GM23338 (cell line): ENCODE data around the gene PSMB5. TPM values are rescaled to one million over a fixed set of nuclear protein-coding genes. Genes with fewer than 3 reads are reported as not detected.

Source experiments
- ATAC-seq: fragments of 200-7000 bp; cut with Tn5 transposase; 3 replicates; pipeline ENCODE4 v1.9.1; 2020
- DNase-seq: peaks from one replicate; pipeline ENCODE4 v3.0.0-alpha.2; 2015; ENCODE audit warnings: low spot score
- H2AFZ ChIP-seq: fragments of 200-600 bp; sonication (generic); 2 replicates; pipeline ENCODE4 v1.8.0; 2016; ENCODE audit warnings: antibody characterized with exemption, mild to moderate bottlenecking, moderate library complexity
- H3F3A ChIP-seq: fragments of 200-600 bp; sonication (generic); replicated peaks from 2 replicates; pipeline ENCODE4 v1.8.0; 2017; ENCODE audit warnings: antibody characterized with exemption, mixed run types, low read depth
- H3K27ac ChIP-seq: fragments of 200-600 bp; sonication (generic); 2 replicates; pipeline ENCODE4 v1.6.1; 2016; ENCODE audit warnings: low read depth
- H3K27me3 ChIP-seq: fragments of 200-600 bp; sonication (generic); 2 replicates; pipeline ENCODE4 v1.8.0; 2016; ENCODE audit warnings: mild to moderate bottlenecking, mixed run types, moderate library complexity; ENCODE audit not compliant: insufficient read depth
- H3K36me3 ChIP-seq: fragments of 200-600 bp; sonication (generic); 2 replicates; pipeline ENCODE4 v1.8.0; 2016; ENCODE audit warnings: mild to moderate bottlenecking; ENCODE audit not compliant: insufficient read depth
- H3K4me1 ChIP-seq: fragments of 200-600 bp; sonication (generic); 2 replicates; pipeline ENCODE4 v1.8.0; 2016; ENCODE audit warnings: mild to moderate bottlenecking, moderate library complexity; ENCODE audit not compliant: insufficient read depth
- H3K4me2 ChIP-seq: fragments of 200-600 bp; sonication (generic); 2 replicates; pipeline ENCODE4 v1.7.1; 2017; ENCODE audit warnings: mixed run types
- H3K4me3 ChIP-seq: fragments of 200-600 bp; sonication (generic); 2 replicates; pipeline ENCODE4 v1.6.1; 2016; ENCODE audit warnings: mixed run types
- H3K79me2 ChIP-seq: fragments of 200-600 bp; sonication (generic); replicated peaks from 2 replicates; pipeline ENCODE4 v1.8.0; 2017; ENCODE audit warnings: mild to moderate bottlenecking; ENCODE audit not compliant: insufficient read depth
- H3K9me2 ChIP-seq: fragments of 200-600 bp; sonication (generic); 2 replicates; pipeline ENCODE4 v1.8.0; 2017; ENCODE audit not compliant: insufficient read depth
- H4K20me1 ChIP-seq: fragments of 200-600 bp; sonication (generic); replicated peaks from 2 replicates; pipeline ENCODE4 v1.8.0; 2017; ENCODE audit warnings: mild to moderate bottlenecking; ENCODE audit not compliant: insufficient read depth
- H3K27ac Mint-ChIP-seq: 2 replicates; pipeline ENCODE4 v1.8.0; 2020; ENCODE audit warnings: inconsistent platforms, mild to moderate bottlenecking, moderate library complexity, mixed read lengths
- H3K27me3 Mint-ChIP-seq: 3 replicates; pipeline ENCODE4 v1.8.0; 2022; ENCODE audit warnings: low read depth, mild to moderate bottlenecking, moderate library complexity, mixed read lengths, inconsistent platforms; ENCODE audit not compliant: insufficient read depth, poor library complexity
- H3K36me3 Mint-ChIP-seq: 3 replicates; pipeline ENCODE4 v1.8.0; 2021; ENCODE audit warnings: low read depth, mild to moderate bottlenecking, inconsistent platforms, moderate library complexity, mixed read lengths
- H3K4me1 Mint-ChIP-seq: 3 replicates; pipeline ENCODE4 v1.8.0; 2020; ENCODE audit warnings: mild to moderate bottlenecking, inconsistent platforms, mixed read lengths
- H3K4me3 Mint-ChIP-seq: 3 replicates; pipeline ENCODE4 v1.8.0; 2021; ENCODE audit warnings: moderate library complexity, mild to moderate bottlenecking, inconsistent platforms, mixed read lengths
- H3K9me3 Mint-ChIP-seq: 3 replicates; pipeline ENCODE4 v1.8.0; 2020; ENCODE audit warnings: moderate library complexity, mild to moderate bottlenecking, inconsistent platforms, mixed read lengths
- CREB1 ChIP-seq: fragments of 250-450 bp; sonication (Bioruptor Pico); IDR thresholded peaks from 2 replicates; pipeline ENCODE4 v1.5.0; 2020; ENCODE audit warnings: low read depth, mild to moderate bottlenecking, moderate library complexity
- EZH2 ChIP-seq: fragments of 200-600 bp; sonication (generic); IDR thresholded peaks from one replicate; pipeline ENCODE4 v1.8.0; 2017; ENCODE audit warnings: antibody characterized with exemption, mild to moderate bottlenecking, low read depth; ENCODE audit not compliant: unreplicated experiment
- EZH2phosphoT487 ChIP-seq: fragments of 200-600 bp; sonication (generic); IDR thresholded peaks from one replicate; pipeline ENCODE4 v1.8.1; 2018; ENCODE audit warnings: antibody characterized with exemption; ENCODE audit not compliant: unreplicated experiment
- JUNB ChIP-seq: IDR thresholded peaks from one replicate; pipeline ENCODE4 v1.6.1; 2016; ENCODE audit warnings: antibody characterized with exemption; ENCODE audit not compliant: unreplicated experiment
- NANOG ChIP-seq: IDR thresholded peaks from 2 replicates; pipeline ENCODE4 v1.6.1; 2016; ENCODE audit warnings: antibody characterized with exemption, borderline replicate concordance
- POLR2AphosphoS5 ChIP-seq: IDR thresholded peaks from 2 replicates; pipeline ENCODE4 v1.6.1; 2016; ENCODE audit warnings: antibody characterized with exemption, low read depth
- STAT1 ChIP-seq: IDR thresholded peaks from one replicate; pipeline ENCODE4 v1.6.1; 2016; ENCODE audit warnings: antibody characterized with exemption; ENCODE audit not compliant: unreplicated experiment
- ZNF114 ChIP-seq: fragments of 250-450 bp; sonication (Bioruptor Pico); IDR thresholded peaks from 2 replicates; pipeline ENCODE4 v1.5.0; 2020; ENCODE audit warnings: mild to moderate bottlenecking, moderate library complexity
- ZNF331 ChIP-seq: fragments of 250-450 bp; sonication (Bioruptor Pico); IDR thresholded peaks from 2 replicates; pipeline ENCODE4 v1.5.0; 2020; ENCODE audit warnings: low read depth, mild to moderate bottlenecking, moderate library complexity
- polyA plus RNA-seq: library from polyadenylated mRNA; unstranded; fragments of >200 nt; fragmentation: Nextera tagmentation; extraction: Ambion mirVana; gene quantifications from 2 replicates; pipeline ENCODE4 v1.2.1, GENCODE V29; 2016
- total RNA-seq: library from RNA; depleted of rRNA; stranded (reverse); fragments of >200 nt; shearing (Covaris generic); gene quantifications from 2 replicates; pipeline ENCODE4 v1.2.3, GENCODE V29; 2014
- TF ChIP-seq, protein P1 (sequence below): IDR thresholded peaks from 2 replicates; pipeline ENCODE4 v1.6.1; 2016; ENCODE audit warnings: antibody characterized with exemption
- TF ChIP-seq, protein P2 (sequence below), 2 experiments: fragments of 200-600 bp in 1 of 2; sonication (generic) in 1 of 2; conservative IDR thresholded peaks; 2 replicates each; pipeline versions ENCODE4 v1.5.1 to v1.6.1; 2016 to 2017; ENCODE audit warnings: antibody characterized with exemption in 2 of 2, low read depth in 2 of 2, mild to moderate bottlenecking in 2 of 2, moderate library complexity in 1 of 2

The PSMB5 gene
- total and polyA plus RNA-seq, 2 experiments from 2014 or later = 265 to 341 TPM

DNA sequence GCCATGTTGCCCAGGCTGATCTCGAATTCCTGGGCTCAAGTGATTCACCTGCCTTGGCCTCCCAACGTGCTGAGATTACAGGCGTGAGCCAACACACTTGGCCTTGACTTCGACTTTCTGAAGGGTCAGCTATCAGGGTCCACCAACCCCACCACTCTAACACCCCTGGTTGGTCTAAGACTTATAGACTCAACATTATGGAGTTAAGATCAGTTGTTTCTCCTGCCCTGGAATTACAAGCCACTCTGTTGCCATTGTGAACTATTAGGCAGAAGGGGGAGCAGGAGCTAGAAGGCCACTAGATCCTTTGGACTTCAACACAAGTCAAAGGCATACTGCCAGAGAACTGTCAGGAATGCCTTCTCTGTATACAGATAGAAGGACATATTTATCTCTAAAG lies 5.4 kb upstream of the PSMB5 start (continued):
- TF ChIP-seq CREB1 (CRISPR knock-in tag) (no peak), POLR2AphosphoS5 (no peak), ZNF331 (CRISPR knock-in tag) (no peak), STAT1 (no peak), JUNB (no peak), NANOG (no peak)
- TF ChIP-seq, protein P1, sequence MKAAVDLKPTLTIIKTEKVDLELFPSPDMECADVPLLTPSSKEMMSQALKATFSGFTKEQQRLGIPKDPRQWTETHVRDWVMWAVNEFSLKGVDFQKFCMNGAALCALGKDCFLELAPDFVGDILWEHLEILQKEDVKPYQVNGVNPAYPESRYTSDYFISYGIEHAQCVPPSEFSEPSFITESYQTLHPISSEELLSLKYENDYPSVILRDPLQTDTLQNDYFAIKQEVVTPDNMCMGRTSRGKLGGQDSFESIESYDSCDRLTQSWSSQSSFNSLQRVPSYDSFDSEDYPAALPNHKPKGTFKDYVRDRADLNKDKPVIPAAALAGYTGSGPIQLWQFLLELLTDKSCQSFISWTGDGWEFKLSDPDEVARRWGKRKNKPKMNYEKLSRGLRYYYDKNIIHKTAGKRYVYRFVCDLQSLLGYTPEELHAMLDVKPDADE = no peak
- TF ChIP-seq, protein P2, sequence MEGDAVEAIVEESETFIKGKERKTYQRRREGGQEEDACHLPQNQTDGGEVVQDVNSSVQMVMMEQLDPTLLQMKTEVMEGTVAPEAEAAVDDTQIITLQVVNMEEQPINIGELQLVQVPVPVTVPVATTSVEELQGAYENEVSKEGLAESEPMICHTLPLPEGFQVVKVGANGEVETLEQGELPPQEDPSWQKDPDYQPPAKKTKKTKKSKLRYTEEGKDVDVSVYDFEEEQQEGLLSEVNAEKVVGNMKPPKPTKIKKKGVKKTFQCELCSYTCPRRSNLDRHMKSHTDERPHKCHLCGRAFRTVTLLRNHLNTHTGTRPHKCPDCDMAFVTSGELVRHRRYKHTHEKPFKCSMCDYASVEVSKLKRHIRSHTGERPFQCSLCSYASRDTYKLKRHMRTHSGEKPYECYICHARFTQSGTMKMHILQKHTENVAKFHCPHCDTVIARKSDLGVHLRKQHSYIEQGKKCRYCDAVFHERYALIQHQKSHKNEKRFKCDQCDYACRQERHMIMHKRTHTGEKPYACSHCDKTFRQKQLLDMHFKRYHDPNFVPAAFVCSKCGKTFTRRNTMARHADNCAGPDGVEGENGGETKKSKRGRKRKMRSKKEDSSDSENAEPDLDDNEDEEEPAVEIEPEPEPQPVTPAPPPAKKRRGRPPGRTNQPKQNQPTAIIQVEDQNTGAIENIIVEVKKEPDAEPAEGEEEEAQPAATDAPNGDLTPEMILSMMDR (conservative IDR thresholded peaks at IDR 0.05; ENCODE audit: low read depth in 2 of 2) = no peak

DNA sequence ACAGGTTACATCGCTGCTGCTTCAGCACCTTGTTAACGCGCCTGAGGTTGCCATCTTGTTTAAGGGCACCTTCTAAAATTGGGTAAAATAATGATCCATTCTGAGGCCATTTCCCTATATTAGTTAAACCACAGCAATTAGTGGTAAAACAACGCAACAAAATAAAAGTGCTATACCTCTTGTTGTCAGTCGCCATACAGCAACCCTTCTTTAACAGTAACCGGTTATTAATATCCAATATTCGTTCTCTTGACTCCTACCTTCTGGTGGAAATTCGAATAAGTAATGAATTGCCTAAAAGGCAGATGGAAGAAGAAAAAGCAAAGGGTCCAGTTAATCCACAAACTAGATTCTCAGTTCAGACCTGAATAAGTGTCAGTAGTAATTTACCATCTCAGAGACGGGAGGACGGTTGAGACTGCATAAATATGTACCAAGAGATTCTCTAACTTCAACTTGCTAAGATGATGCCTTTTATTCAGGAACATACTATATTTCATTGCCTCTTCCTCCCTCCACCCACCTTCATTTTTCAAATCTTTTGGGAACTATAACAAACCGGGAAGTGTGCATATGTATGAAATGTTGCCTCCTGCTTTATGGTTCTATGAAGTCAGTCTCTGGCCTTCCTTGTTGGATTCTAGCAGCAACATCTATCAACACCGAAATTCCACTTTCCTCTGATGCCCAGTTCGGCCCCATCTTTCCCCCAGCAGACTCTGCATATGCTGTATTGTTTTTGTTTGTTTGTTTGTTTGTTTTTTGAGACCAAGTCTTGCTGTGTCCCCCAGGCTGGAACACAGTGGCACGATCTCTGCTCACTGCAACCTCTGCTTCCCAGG lies 824 bp upstream of the PSMB5 start:
- Histone ChIP-seq H3K4me3 (peak overlapping the region; percentile 75; the same call in 1 of the 2 replicates), H3F3A (peaks cover 4% of the 10 kb centered on the region; the same call in 1 of the 2 replicates), H3K4me1 (peaks cover 10% of the 10 kb centered on the region), H3K36me3 (peaks cover 27% of the 10 kb centered on the region), H3K27me3 (no peaks in the 10 kb centered on the region), H3K4me2 (no peak overlapping the region; the same call in 1 of the 2 replicates), H3K27ac (peak overlapping the region; percentile 60), H2AFZ (peak overlapping the region; percentile 7), H4K20me1 (no peaks in the 10 kb centered on the region), H3K9me2 (0 out of 2 replicates have a peak, but pooled peaks cover 4% of the 10 kb centered on the region), H3K79me2 (peaks cover 39% of the 10 kb centered on the region)
- no peak for DNase-seq
- no peak for TF ChIP-seq ZNF331 (CRISPR knock-in tag)
- Mint-ChIP-seq H3K4me1 (peaks cover 17% of the 10 kb centered on the region), H3K4me3 (peak overlapping the region; percentile 95), H3K9me3 (no peaks in the 10 kb centered on the region), H3K36me3 (peaks cover 38% of the 10 kb centered on the region), H3K27ac (peak overlapping the region; percentile 100), H3K27me3 (no peaks in the 10 kb centered on the region)
- no peak for ATAC-seq

DNA sequence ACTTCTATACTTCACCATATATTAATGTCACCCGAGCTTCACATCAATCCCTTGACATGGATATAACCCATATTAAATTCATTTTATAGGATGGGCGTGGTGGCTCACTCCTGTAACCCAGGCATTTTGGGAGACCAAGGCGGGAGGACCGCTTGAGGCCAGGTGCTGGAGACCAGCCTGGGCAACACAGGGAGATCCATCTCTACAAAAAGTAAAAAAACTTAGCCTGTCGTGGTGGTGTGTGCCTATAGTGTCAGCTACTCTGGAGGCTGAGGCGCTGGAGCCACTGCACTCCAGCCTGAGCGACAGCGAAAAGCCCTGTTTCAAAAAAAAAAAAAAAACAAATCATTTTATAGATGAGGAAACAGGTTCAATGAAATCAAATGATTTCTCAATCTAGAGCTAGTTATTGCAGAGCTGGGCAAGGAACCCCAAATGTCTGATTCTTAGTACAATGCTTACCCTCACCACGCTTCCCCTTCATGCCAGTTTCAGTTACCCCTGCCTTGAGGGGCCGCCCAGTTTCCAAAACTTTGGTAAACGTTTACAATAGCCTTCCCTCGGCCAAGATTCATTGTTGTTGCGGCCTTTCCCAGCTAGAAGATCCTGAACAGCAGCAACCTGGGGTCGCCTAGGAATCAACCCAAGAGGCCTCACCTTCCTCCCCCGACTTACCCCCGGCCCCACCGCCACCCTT lies 751 bp downstream of the PSMB5 start:
- Histone ChIP-seq H3K27ac (peak overlapping the region; percentile 86), H3K9me2 (0 out of 2 replicates have a peak, but pooled peaks cover 4% of the 10 kb centered on the region), H3K4me2 (peak overlapping the region; percentile 27), H2AFZ (no peak overlapping the region), H4K20me1 (no peaks in the 10 kb centered on the region), H3F3A (peaks cover 12% of the 10 kb centered on the region), H3K36me3 (peaks cover 36% of the 10 kb centered on the region), H3K4me1 (peaks cover 10% of the 10 kb centered on the region), H3K27me3 (no peaks in the 10 kb centered on the region), H3K79me2 (peaks cover 46% of the 10 kb centered on the region), H3K4me3 (peak overlapping the region; percentile 75)
- ATAC-seq = peak; percentile 18; the same call in 2 of the 3 replicates
- Mint-ChIP-seq H3K9me3 (no peaks in the 10 kb centered on the region), H3K27ac (peak overlapping the region; percentile 100), H3K27me3 (no peaks in the 10 kb centered on the region), H3K36me3 (peaks cover 47% of the 10 kb centered on the region), H3K4me1 (peaks cover 17% of the 10 kb centered on the region), H3K4me3 (peak overlapping the region; percentile 95)
- no peak for DNase-seq
- TF ChIP-seq NANOG = no peak
- TF ChIP-seq POLR2AphosphoS5 = no peak
- no peak for TF ChIP-seq JUNB
- TF ChIP-seq, protein P1 = no peak
- no peak for TF ChIP-seq ZNF114
- no peak for TF ChIP-seq EZH2phosphoT487
- TF ChIP-seq EZH2 = no peak
- TF ChIP-seq, protein P2 (conservative IDR thresholded peaks at IDR 0.05; ENCODE audit: low read depth in 2 of 2) = no peak
